Non-pigmented ciliary epithelial cell (primary cell): ENCODE results near the gene COX6B1.
A peak's percentile ranks its signal among the peaks of the same experiment; 100 is the strongest.
"Not testable (repeated sequence)": the region's sequence is repeated elsewhere in the genome, so short reads cannot be mapped to it uniquely, and the experiment has no call there.

Source experiments
- DNase-seq: peaks from one replicate; pipeline ENCODE4 v3.0.0-alpha.2; 2010; ENCODE audit warnings: low read depth

COX6B1 gene

GRCh38 chr19:35665604-35666003, 17.5 kb downstream of the COX6B1 start:
- no peak for DNase-seq

- DNase-seq = no peak
Observed at GRCh38 chr19:35666251-35666913, 18.3 kb downstream of the COX6B1 start, which contains the start of gene UPK1A. UPK1A (plus strand) TSS chr19:35666517; CDS start chr19:35666813, 296 bp downstream.

GRCh38 chr19:35669566-35669965, 21.4 kb downstream of the COX6B1 start:
- no peak for DNase-seq

- DNase-seq = no peak
Observed at GRCh38 chr19:35669974-35670373, 21.9 kb downstream of the COX6B1 start.

DNA sequence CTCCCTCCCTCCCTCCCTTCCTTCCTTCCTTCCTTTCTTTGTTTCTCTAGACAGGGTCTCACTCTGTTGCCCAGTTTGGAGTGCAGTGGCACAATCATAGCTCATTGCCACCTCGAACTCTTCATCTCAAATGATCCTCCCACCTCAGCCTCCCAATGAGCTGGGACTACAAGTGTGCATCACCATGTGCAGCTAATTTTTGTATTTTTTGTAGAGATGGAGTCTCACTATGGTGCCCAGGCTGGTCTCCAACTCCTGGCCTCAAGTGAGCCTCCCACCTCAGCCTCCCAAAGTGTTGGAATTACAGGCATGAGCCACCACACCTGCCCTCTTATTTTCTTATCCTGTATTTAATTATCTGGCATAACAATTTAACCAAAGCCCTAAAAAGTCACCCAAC, 22.6 kb downstream of the COX6B1 start:
- DNase-seq = no peak

DNA sequence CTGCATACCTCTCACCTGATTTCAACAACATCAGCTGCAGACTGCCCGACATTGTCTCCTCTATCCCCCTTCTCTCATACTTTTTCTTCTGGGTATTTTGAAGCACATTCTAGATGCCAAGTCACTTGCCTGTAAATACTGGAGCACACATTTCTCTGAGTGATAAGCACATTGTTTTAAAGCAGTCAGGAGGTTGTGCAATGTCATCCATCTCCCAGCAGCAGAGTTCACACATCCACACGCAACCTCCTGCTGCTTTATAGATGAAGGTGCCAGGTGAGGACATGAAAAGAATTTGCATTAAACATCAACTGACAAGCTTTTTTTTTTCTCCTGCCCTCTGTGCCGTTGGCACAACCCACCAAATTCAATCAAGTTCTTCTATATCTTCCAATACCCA, 23.7 kb downstream of the COX6B1 start:
- DNase-seq = no peak

GRCh38 chr19:35673121-35673804, 25.1 kb downstream of the COX6B1 start:
- DNase-seq = peak; percentile 11

- DNase-seq = no peak
Observed at GRCh38 chr19:35675589-35676140, 27.5 kb downstream of the COX6B1 start.

DNA sequence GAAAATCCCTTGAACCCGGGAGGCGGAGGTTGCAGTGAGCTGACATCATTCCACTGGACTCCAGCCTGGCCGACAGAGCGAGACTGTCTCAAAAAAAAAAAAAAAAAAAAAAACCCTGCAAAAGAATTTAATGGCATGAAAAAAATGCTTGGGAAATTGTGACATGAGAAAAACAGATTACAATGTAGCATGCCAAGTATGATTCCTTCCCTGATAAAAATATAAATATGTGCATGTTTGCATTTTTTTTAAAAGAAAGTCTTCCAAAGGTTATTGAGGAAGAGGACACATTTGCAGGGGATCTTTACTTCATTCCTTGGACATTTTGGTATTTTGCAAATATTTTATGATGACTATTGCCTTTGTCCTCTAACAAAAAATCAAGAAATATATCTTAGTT, 41.7 kb downstream of the COX6B1 start:
- no peak for DNase-seq

- not testable (repeated sequence) for DNase-seq
Observed at GRCh38 chr19:35691106-35691505, 43.0 kb downstream of the COX6B1 start.

DNA sequence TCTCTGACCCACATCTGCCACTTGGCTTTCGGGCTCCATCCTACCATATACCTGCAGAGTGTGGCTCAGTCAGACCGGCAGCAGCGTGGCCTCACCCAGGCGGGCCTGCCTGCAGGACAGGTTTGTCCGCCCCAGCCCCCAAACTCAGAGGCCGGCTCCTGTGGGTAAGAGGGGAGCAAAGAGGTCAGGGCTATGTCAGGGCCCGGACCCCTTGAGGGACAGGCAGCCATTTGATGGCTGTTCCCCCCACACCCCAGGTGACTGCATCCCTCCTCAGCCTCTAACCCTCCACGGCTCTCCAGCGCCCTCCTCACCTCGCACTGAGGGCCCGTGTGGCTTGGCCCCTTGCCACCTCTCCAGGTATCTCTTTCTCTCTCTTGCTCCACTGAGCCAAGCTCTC, 43.9 kb downstream of the COX6B1 start:
- no peak for DNase-seq

DNA sequence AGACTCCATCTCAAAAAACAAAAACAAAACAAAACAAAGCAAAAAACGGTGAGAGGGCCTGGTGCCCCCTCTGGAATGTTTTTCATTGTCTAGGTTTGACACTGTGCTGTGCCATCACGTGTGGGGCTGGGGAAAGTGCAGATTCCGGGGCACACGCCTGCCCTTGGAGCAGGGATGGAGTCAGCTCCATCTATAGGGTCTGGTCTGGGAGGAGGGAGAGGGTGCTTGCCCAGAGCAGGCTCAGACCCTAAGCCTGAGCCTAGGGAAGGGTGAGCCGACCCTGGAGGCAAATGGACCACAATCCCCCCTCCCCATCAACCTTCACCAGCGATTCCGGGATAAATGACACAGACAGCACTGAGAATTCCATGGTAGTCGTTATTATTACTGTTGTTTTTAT, 45.3 kb downstream of the COX6B1 start:
- no peak for DNase-seq

DNA sequence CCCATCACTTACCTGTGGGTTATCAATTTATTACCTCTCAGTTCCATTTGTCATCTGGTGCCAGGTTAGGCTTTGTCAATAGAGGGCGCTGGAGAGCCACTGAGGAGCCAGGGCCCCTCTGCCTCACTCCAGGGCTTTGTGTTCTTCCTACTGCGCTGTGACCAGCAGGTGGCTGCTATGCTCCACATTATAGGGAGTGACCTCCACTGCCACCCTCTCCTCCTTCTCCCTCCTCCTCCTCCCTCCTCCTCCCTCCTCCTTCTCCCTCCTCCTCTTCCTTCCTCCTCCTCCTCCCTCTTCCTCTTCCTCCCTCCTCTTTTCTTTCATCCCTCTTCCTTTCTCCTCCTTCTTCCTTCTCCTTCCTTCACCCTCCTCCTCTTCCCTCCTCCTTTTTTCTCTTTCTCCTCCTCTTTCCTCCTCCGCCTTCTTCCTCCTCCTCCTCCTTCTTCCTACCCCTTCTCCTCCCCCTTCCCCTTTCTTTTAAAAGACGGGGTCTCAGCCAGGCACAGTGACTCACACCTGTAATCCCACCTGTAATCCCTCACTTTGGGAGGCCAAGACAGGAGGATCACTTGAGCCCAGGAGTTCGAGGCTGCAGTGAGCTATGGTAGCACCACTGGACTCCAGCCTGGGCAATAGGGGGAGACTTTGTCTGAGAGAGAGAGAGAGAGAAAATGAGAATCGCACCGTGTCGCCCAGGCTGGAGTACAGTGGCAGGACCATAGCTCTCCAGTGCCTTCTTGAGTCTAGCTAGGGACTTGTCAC, 45.9 kb downstream of the COX6B1 start:
- DNase-seq = no peak

DNA sequence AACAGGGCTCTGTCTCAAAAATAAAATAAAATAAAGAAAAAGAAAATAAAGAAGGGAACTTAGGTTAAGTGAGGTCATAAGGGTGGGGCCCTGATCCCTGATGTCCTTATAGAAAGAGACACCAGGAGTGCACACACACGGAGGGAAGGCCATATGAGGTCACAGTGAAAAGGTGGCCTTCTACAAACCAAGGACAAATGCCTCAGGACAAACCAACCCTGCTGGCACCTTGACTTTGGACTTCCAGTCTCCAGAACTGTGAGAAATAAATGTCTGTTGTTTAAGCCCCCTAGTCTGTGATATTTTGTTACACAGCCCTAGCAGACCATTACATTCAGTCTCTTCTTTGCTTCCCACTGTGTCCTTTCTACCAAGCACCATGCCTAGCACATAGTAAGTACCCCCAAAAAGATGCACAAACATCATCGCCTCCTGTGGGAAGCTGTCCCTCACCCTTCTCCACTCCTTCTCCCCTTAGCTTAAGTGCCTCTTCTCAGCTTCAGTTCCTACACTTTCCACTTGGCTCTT, 47.8 kb downstream of the COX6B1 start:
- no peak for DNase-seq

DNA sequence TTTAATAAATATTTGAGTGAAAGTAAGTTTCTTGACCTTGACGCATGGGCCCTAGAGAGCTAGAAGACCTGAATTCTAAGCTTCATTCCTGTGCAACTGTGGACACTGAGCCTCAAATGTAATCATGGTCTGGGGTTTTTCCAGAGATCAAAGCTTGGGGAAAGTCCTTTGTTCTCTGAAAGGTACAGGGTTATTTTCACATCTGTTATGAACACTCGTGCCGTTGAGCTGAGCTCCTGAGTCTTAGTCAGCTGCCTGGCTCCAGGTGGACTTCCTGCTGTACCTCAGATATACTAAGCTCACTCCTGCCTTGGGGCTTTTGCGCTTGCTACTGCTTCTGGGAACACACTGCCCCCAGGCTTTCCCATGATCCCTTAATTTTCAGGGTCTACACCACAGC, 48.7 kb downstream of the COX6B1 start:
- no peak for DNase-seq

DNA sequence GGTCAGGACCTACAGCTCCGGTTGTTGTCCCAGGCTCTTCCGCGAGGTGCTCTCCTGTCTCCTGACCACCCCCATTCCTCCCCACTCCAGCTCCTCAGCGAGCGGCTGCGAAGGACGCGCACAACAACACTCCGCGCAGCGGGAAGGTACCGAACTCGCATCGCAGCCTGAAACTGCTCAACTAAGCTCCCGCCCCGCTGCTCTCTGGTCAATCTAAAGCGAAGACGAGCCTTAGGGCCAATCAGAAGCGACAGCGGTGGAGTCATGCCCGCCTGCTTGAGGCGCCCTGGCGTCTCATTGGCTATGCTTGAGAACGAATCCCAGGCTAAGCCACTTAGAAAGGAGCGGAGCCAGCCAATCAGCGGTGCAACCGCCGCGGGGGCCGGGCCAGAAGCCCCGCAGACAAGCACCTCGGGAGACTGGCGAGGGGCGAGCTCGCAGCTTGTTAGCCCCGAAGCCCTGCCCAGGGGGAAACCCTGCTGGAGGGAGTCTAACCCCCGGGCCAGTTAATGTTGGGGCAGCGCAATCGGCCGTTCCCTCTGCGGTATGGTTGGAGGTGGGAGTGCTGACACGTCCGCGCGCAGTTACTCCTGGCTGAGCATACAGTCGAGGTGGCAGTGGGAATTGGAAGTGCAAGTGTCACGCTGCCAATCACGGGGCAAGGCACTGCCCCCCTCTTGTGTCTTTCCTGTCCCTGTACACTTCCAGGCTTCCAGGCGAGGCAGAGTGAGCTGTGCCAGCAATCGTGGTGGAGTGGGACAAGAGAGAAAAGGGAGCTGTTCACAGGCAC, 54.3 kb downstream of the COX6B1 start:
- peak; percentile 93 for DNase-seq

- no peak for DNase-seq
Observed at GRCh38 chr19:35703343-35703742, 55.2 kb downstream of the COX6B1 start.

DNA sequence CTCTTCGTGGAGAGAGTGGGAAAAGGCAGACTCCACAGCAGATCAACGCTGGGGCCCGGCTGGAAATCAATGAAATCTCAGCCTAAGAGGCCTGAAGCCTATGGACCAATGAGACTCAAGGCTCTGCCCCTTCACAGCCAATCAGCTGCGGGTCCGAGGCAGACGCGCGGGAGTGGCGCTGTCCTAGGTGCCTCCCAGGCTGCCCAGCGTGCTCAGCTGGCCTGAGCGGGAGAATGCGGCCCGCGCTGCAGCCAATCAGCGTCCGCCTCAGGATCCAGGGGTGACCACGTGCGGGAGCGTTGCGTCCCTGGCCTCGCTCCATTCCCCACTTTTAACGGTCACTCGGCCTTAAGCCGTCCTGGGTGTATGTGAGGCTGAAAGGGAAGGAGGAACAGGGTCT, 56.1 kb downstream of the COX6B1 start, which contains the start of gene ZBTB32:
TSS of gene ZBTB32 (plus strand) at position 341 of the 400 bp plus-strand sequence. CDS start 10,069 bp downstream, outside the sequence.
- DNase-seq = no peak
